Activated naive CD4-positive, alpha-beta T cell treated with anti-CD3 and anti-CD28 coated beads, Interleukin-2, amount 50 U/mL, for 16 hours (primary cell): ENCODE results near the gene BMPR1B.
"Not testable (repeated sequence)": the region's sequence is repeated elsewhere in the genome, so short reads cannot be mapped to it uniquely, and the experiment has no call there.

Experiments used
- DNase-seq: peaks from one replicate; pipeline ENCODE4 v3.0.0-alpha.2; 2020

Gene BMPR1B

DNA sequence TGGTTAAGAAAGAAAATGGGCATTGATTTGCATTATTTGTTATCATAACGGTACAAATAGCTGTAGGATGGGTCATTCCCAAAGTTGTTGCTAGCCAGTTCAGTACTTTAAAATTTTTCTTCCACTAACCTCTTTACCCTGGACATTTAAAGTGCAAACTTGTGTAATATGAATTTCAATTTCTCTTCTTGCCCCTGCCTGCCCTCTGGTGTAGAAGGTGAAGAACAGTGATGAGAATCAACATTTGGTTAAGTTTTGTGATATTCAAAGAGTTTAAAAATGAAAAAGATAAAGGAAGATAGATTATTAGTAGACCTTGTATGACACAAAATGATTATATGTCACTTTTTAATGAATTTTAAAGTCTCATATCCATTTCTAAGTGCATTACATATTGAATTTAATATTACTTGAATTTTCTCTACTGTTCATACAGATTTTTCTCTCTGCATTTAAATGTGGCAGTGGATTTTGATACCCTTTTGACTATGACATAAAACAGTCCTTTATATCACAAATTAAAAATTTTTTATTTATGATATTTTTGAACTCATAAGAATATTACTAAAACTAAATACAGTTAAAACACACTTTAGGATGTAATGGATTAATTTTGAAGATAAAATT is 337.7 kb downstream of the BMPR1B start:
- no peak for DNase-seq

DNA sequence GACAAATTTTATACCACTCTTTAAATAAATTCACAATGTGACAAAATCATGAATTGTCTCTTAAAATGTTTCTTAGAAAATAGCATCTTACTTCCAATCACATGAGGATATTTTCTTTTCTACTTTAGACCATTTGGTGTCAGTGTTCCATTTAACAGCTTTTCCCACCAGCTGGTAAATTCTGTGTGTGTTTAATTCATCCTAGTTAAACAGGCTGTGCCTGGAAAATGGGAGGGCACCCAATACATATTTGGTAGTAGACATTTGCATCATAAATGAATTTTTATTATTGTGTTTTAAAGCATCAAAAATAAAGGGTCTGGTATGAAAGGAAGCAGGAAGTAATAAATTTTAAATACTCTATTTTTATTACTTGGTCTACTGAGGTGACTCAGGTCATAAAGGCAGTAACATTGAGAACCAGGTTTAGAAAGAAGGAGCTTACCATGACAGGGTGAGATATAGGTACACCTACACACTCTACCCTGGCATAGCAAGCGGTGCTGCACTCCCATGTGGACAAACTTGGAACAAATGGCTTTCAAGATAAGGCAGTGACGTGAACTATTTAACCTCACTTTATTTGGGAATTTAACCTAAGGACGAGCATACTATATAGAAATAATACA is 344.5 kb downstream of the BMPR1B start:
- DNase-seq: no peak

DNA sequence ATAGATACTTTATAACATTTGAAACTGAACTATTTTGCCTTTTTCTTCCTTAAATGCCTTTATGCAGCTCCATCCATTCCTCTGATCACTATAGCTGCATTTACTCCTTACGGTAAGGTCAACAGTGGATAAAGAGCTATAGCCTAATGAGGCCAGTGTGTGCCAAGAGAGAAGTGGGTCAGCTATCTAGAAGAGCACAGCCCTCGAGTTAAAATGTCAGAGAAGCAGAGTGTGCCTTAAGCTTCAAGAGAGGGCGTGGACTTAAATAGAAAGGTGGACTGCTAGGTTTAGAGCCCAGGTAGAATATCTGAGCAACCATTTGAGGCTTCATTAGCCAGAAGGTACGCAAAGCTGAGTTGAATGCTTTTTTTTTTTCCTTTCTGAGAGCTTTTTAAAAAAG is 347.4 kb downstream of the BMPR1B start:
- DNase-seq: no peak

DNA sequence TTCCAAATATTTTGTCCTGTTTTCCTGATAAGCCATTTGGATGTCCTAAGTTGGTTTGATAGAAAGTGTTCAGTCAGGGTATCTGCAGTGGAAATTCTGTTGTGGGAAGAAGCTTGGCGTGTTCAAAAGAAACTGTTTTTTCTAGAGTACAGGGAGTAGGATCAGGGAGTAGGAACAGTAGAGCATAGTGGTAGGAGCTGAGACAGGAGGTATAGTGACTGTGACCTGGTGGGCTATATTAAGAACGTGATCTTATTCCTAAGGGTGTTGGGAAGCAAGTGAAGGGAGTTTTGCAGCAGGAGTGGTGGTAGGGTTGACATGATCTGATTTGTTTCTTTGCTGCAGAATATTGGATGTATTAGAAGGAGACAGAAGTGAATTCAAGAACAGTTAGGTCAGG is 348.2 kb downstream of the BMPR1B start:
- DNase-seq: no peak

DNA sequence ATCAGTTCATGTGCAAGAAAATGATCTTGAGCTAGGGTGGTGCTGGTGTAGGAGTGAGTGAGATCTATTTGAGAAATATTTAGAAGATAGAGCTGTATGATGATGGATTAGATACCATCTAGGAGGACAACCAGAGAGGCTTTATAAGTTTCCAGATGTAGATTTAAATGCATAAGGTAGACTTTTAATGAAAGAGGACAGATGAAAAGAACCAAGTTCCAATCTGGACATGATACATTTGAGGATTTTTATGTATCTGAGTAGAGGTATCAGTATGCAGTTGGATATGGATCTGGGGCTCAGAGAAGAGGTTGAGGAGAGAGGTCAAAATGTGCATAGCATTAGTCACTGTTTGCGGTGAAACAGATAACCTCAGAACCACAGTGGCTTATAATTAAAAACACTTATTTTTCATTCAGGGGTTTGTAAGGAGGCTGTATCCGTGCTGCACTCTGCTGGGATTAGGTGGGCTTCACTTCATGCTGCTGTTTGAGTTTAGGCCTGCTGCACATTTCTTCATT is 348.7 kb downstream of the BMPR1B start:
- no peak for DNase-seq

DNA sequence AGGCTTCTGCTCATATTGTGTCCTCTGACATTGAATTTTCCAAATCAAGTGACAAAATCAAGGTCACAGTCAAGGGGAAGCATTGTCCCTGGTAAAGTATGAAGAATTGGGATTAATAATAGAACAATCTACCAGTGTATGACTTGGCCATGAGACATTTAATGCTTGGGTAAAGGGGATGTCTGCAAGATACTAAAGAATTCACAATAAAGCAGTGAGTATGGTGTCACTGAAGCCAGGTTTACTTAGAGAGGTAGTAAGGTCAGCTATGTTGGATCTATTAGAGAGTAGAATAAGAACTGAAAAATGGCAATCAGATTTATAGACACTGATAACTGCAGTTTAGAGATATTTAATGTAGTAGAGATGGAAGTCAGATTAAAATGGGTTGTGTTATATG is 349.2 kb downstream of the BMPR1B start:
- no peak for DNase-seq

DNA sequence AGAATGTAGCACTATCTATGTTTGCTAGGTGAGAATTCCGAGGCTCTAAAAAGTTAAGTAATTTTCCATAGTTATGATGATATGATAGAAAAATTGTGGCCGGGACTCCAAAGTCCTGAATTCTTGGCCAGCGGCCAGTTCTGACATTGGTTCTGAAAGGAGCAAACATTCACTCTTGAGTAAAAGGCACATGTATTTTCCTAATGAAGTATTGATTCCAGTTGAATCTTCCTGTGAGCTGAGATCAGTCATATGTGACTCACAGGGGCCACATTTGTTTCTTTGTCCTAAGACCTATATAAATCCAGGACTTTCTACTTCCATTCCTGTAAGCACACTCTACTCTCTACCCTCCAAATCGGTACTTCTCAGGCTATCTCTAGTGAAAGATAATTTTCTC is 349.9 kb downstream of the BMPR1B start:
- DNase-seq: no peak

DNA sequence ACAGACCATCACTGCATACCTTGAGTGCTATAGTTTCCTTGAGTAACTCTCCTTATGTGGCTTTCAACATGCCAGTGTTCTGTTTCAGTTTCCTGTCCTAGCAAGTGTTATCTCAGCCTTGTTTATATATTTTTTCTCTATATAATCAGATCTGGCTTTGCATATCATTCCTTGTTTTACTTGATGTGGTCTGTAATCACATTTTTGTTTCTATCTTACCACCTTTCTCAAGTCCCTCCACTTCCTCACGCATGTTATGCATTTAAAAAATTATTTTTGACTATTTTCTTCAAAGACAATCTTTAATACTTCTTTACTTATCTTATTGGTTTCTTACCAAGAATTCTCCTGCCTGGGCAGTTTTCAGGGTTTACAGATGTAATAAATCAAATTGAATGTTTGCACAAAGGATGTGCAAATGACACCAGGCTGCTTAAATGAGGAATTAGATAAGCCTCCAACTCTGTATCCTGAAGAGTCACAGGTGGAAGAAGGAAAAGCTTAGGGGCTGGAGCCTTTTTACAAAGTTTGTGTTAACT is 351.2 kb downstream of the BMPR1B start:
- DNase-seq: no peak

DNA sequence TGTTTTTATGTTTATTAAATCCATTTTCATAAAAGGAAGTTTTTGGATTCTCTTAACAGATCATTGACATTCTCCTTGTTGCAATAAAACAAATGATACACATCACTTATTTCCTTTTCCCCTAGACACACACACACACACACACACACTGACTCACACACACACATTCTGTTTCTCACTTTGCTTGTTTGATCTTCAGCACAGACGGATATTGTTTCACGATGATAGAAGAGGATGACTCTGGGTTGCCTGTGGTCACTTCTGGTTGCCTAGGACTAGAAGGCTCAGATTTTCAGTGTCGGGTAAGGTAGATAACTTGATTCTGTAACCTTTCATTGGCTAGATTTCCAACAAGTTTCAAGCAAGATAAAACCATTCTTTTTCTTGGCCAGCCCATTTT is 356.8 kb downstream of the BMPR1B start:
- DNase-seq: no peak

DNA sequence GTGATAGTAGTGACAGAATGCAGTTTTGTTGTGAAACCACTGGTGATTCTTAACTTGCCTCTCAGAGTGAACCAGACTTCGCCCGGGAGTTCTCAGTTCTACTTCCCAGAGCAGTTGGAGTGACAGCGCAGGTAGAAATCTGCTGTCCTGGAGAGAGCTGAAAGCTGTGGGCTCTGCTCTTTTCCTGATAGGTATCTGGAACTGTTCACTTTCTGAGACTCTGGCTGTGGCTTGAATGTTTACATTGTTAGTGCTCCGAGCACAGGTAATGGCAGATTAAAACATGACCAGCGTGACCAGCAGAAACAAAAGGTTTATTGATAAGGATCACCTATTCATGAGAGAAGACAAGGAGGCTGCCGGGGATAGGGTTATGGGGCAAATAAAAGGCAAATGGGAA is 360.7 kb downstream of the BMPR1B start:
- no peak for DNase-seq

DNA sequence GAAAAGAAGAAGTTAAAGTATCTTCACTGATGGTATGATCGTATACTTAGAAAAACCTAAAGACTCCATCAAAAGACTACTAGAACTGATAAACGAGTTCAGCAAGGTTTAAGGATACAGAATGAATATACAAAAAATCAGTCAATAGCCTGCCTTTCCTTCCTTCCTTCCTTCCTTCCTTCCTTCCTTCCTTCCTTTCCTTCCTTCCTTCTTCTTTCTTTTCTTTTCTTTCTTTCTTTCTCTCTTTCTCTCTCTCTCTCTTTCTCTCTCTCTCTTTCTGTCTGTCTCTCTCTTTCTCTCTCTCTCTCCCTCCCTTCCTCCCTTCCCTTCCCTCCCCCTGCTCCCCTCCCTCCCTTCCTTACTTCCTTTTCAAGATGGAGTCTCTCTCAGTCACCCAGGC is 362.7 kb downstream of the BMPR1B start:
- no peak for DNase-seq

DNA sequence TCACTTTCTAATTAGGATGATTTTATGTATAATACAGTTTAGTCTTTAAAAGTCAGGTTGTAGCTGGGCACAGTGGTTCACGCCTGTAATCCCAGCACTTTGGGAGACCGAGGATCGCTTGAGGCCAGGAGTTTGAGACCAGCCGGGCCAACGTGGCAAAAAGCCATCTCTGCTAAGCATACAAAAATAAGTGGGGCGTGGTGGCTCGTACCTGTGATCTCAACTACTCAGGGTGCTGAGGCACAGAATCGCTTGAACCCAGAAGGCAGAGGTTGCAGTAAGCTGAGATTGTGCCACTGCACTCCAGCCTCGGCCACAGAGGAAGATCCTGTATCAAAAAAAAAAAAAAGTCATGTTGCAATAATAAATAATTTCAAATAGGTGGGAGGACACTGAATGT is 364.2 kb downstream of the BMPR1B start:
- no peak for DNase-seq

DNA sequence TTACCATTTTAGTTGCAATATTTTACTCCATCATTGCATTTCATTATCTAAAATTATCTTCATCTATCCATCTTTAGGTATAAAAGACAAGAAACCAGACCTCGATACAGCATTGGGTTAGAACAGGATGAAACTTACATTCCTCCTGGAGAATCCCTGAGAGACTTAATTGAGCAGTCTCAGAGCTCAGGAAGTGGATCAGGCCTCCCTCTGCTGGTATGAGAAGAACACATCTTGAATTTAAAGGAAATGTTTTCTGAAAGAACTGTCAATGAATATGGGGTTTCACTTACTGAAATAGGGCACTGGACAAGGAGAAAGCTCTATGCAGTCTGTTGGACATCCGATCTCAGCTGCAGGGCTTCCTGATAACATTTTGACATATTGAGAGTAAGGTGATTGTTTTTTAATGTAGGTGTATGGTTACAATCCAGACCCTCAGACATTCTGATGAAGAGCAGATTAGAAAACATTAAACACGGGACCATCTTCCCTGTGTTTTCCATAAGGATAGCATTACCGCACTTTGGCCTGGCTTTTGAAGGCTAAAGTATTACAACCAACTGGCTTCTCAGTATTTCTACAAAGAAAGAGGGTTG is 367.2 kb downstream of the BMPR1B start:
- no peak for DNase-seq

DNA sequence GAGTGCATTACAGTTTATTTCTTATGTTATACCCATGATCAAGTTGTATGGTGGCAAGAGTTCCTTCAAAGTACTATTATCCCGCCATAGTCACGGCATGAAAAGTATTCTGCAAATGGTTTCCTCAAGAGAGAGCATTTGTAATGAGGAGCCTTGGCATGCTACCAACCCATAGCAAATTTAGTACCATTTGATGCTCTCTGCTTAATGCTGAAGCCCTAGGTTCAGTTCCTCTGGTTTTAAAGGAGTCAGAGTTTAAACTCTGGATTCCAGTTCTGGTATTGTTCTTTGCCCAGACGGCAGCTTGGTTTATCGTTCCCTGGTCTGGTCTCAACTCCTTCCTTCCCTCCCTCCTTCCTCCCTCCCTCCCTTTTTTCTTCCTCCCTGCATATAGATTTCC is 371.3 kb downstream of the BMPR1B start:
- no peak for DNase-seq

DNA sequence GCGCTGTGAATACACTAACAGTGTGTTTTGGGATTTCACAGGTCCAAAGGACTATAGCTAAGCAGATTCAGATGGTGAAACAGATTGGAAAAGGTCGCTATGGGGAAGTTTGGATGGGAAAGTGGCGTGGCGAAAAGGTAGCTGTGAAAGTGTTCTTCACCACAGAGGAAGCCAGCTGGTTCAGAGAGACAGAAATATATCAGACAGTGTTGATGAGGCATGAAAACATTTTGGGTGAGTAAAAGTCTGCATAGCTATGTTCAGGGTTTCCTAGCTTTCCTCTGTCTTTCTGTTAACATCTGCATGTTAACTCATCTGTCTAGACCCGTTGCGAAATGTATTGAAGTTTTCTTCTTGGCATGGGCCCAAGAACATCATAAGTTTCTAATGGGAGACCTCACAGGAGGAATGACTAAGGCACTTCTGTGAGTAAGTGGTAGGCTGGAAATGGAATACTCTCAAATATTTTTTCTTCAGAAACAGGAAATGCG is 372.1 kb downstream of the BMPR1B start:
- DNase-seq: no peak

DNA sequence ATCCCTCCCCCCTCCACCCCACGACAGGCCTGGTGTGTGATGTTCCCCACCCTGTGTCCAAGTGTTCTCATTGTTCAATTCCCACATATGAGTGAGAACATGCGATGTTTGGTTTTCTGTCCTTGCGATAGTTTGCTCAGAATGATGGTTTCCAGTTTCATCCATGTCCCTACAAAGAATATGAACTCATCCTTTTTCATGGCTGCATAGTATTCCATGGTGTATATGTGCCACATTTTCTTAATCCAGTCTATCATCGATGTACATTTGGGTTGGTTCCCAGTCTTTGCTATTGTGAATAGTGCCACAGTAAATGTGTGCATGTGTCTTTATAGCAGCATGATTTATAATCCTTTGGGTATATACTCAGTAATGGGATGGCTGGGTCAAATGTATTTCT is 376.3 kb downstream of the BMPR1B start:
- not testable (repeated sequence) for DNase-seq

DNA sequence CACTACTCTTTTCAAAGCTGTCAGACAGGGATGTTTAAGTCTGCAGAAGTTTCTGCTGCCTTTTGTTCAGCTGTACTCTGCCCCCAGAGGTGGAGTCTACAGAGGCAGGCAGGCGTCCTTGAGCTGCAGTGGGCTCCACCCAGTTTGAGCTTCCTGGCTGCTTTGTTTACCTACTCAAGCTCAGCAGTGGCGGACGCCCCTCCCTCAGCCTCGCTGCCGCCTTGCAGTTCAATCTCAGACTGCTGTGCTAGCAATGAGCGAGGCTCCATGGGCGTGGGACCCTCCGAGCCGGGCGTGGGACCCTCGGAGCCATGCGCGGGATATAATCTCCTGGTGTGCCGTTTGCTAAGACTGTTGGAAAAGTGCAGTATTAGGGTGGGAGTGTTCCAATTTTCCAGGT is 381.7 kb downstream of the BMPR1B start:
- not testable (repeated sequence) for DNase-seq

DNA sequence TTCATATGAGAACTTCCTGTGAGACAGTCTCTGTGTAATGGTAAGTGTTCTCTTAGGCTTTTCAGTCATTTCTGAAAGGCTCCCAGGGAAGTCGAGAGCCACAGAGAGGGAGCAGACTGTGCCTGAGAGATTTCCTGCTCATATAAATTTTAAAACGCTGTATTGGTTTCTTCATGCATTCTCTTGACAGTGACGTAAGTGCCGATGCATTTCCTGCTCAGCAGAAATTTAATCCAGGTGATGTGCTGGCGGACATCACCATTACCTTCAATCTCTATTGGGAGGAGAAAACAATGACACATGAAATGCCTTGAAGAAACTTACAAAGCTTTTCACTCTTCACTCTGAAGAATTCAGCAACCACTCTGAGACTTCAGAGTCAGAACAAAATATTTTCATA is 383.6 kb downstream of the BMPR1B start:
- no peak for DNase-seq

DNA sequence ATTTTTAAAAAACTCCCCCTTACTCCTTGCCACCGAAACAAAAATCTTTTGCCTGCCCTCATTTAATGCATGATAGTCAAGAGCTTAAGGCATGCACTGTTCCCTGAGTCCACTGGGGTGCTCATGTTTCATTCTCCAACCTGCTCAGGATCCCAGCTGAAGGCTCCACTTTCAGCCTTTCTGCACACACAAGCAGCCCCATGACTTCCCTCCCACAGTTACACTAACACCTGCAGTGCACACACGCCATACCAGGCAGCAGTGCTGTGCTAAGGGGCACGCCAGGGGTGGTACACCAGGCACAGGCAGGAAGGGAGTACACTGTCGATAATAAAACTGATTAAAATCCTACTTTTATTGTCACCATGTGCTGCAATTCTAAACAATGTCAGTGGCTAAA is 385.2 kb downstream of the BMPR1B start:
- DNase-seq: no peak

DNA sequence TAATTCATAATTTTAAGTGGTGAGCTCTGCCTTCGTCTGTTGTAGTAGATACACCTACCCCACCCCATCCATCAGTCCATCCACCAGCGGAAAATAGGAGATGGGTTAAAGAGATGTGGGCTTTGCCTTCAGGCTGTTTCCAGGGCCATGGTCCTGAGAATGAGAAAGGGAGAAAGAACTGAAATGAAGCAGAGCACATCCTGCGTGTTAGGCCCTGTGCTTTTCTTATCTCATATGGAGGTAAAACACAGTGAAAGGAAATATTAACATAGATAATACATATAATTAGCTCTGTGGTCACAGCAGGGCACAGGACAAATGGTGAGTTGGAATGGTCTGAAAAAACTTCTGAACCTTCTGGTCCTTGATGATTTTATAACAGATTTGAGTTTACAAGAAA is 393.5 kb downstream of the BMPR1B start:
- DNase-seq: no peak

DNA sequence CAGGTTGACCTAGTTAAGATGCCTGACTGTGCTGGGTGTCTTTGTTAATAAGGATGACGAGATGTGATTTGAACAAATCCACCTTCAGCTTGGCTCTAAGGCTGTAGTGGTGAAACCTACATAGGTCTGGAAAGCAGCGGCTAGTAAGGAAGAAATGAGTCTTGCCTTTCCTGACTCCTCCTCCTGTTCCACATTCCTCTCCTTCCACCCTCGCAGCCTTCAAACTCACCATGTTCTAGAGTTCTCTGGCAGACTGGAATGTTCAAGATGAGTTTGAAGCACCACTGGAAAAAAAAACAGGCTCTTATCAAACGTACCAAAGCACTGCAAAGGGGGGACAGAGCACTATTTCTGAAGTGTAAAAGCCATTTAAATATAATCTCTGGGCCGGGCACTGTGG is 395.4 kb downstream of the BMPR1B start:
- DNase-seq: no peak

DNA sequence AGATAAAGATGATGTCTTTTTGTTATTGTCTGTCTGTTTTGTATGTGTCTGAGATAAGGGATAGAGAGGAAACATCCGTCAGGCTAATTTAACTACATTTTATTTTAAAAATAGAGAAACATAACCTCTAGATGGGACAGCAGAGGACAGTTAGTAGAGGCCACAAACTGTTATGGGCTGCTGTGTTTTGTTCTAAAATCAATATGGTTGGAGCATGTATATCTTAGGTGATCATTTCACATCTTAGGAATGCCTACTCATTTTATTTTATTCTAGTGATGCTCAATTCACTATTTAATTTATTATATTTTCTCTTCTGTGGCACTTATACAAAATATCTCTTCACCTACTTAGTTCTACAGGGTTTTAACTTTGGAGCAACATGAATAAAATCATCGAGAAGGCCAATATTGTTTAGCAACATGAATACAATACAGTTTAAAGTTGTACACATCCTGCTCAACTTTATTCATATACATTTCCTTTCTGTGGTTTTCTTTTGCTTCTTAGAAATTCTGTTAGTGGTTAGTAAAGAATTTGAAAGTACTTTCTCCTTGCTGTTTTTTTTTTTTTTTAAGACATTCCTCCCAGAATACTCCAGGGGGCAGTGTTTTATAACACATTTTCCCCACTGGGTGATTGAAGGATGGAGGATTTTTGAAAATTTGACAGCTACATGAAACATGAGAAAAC is 398.1 kb downstream of the BMPR1B start:
- no peak for DNase-seq

DNA sequence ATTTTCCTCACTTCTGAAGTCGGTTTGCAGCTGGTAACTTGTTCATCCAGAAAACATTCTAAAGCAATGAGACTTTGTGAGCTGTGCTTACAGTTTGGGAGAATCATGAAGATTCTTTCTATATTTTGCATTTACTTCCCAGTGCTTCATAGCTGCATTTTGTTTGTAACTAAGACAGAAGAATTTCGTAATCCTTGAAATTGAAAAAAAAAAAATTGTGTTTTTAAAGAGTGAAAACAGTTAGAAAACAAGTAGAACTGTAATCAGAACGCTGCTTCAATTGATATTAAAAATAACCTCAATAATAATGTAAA is 398.7 kb downstream of the BMPR1B start:
- no peak for DNase-seq

DNA sequence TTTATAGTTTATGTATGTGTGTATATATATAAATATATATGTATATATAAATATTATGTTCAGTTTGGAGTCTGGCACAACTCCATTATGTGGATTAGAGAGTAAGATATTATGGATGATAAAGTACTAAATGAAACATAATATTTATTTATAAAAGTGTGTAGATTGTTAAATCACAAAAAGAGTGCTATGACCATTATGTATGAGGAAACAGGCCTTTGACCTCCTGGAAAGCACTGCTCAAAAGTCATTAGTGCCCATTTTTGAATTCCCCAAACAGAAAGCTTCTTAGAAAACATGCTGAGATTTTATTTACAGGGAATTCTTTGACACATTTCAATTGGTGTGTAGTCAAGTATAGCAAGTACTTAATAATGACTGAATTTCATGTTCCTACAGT is 399.8 kb downstream of the BMPR1B start:
- no peak for DNase-seq
